GM19438 (cell line): ENCODE results near the gene VRK3.

Experiments
- ATAC-seq: cut with Tn5 transposase; IDR thresholded peaks from one replicate; pipeline ENCODE4 v1.9.1; 2021; ENCODE audit warnings: low read depth; ENCODE audit not compliant: unreplicated experiment

VRK3 gene

DNA sequence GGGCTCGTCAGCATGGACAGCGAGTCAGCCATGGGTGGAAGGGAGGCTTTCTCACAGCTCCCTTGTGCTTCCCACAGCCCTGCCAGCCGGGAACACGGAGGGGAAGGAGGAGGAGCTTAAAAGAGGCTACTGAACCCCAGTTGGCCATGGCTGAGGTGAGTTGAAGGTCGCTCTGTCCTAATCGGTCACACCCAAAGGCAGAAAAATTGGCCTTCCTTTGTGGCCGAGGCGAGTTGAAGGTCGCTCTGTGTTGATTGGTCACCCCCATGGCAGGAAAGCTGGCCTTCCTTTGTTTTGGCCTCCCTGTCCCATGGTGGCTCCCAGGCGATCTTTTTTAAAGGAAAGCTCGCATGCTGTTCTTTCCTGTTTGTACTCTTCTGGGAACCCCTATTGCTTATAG is 5.8 kb upstream of the VRK3 start:
- no peak for ATAC-seq

DNA sequence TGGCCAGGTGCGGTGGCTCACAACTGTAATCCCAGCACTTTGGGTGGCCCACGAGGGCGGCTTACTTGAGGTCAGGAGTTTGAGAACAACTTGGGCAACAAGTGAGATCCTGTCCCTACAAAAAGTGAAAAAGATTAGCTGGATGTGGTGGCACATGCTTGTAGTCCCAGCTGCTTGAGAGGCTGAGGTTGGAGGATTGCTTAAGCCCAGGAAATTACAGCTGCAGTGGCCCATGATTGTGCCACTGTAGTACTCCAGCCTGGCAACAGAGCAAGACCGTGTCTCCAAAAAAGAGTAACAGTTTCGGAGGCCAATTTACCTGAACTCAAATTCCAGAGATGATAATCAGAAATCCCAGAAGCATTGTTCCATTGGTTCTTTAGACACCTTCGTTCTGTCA is 5.1 kb upstream of the VRK3 start:
- no peak for ATAC-seq

DNA sequence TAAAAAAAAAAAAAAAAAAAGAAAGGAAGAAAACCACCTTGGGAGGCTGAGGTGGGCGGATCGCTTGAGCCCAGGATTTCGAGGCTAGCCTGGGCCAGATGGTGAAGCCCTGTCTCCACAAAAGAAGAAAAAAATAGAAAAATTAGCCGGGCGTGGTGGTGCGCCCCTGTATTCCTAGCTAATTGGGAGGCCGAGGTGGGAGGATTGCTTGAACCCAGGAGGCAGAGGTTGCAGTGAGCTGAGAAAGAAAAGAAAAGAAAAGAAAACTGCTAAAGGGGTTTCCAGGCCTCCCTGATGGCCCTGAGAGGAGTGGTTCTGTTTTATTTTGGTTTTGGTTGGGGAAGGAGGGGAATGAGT is 1.4 kb upstream of the VRK3 start:
- ATAC-seq, result no peak

DNA sequence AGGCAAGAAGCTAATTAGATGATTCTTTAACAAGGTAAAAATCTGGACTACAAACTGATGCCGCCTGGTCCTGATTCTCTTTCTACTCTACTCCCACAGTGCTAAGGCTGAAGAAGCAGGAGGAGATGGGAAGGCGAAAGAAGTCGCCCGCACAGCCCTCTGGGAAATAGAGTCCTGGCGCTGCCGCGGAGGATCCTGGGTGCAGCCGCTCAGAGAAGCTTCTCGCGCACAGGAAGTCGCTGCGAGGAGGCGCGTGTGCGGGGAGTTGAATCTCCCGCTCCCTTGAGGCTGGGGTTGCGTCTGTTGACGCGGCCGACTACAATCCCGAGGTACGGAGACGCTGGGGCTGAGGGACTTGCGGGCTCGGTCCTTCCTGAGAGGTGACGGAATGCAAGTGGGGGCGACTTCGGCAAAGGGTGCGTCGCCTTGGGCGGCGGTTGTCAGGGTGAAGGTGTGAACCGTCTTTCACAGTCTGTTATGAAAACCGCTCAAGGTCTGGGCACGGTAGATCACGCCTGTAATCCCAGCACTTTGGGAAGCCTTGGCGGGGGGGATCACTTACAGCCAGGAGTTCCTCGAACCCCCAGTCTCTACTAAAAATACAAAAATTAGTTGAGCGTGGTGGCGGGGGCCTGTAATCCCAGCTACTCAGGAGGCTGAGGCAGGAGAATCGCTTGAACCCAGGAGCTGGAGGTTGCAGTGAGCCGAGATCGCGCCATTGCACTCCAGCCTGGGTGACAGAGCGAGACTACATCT is 800 bp upstream of the VRK3 start, which contains the start of gene ZNF473:
Gene ZNF473 (plus strand): TSS at position 212 of the 756 bp plus-strand sequence. CDS start 5,078 bp downstream, outside the sequence.
- ATAC-seq, result peak; percentile 65

DNA sequence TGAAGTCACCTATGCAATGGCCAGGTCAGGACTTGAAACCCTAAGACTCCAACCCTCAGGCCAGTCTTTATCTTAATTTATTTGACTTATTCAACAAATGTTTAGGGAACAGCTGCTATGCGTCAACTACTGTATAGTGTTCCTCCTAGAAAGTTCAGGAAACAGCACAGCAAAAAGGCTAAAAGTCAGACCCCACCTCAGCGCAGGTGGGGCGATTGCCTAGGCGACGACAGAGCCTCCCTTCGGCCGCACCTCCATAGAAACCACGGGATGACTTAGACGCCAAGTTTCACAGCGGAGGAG is 502 bp downstream of the VRK3 start:
- no peak for ATAC-seq

DNA sequence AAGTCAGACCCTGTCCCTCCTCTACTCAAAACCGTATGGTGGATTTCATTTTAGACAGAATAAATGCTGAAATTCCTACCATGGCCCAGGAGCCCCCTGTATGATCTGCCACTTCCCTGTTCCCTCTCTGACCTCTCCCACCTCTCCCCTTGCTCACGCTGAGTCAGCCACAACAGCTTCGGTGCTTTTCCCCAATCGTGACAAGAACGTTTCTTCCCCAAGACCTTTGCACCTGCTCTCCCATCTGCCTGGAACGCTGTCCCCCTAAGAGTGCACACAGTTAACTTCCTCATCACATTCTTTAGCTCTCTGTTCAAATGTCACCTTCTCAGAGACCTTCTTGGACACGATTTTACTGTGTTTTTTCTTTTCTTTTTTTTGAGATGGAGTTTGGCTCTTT is 2.3 kb downstream of the VRK3 start:
- no peak for ATAC-seq

DNA sequence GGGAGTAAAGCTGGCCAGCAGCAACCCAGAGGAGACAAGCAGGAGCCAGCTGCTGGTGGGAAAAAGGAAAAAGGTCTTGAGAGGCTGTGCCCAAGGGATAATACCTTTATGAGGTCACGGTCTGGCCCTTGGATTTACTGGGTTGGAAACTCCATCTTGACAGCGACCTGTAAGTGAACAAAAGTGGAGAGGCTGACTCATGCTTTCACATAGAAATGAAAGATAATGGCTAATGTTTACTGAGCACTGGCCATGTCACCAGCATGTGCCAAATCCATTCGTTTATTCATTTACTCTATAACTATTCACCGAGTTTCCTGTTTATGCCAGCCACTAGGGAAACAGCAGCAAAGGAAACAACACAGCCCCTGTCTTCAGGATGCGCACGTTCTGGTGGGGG is 4.7 kb downstream of the VRK3 start:
- ATAC-seq, result no peak

DNA sequence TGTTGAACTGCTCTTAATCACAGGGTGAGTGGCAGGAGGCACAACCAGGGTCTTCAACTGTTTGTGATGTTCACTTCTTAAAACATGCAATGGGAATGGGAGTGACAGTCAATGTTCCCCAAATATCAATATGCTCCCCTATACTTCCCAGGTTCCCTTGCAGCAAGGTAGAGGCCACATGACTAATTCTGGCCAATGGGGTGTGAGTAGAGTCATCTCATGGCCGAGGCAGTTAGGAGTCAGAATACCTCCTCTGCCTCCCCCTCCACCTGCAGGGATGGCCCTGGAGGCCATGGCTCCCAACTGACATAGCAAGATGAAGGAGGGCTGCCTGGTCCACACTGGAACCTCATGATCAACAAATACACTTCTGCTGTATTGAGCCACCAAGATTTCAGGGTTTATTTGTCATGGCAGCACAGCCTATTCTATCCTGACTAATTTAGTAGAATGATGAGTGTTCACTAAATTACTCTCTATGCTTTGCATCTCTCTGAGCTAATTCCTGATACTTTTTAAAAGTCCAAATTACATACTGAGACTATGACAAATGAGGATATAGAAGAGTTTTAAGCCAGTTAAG is 8.9 kb downstream of the VRK3 start:
- ATAC-seq, result no peak

DNA sequence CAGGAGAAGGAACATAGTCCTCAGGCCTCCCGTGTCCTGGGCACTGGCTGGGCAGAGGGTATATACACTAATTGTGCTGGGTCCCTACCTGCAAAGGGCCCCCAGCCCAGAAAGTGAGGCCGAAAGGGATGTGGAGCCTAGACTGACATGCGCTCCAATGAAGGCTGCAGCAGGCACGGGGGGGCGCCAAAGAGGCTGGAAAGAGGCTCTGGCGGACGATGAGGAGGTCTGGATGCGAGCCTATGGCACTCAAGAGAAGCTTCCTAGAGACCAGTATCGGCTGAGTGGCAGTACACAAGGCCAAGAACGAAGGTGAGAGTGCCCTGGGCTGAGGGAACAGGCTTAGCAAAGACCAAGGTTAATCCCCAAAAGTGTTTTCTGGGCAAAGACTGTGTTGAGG is 16.6 kb downstream of the VRK3 start:
- ATAC-seq, result no peak

DNA sequence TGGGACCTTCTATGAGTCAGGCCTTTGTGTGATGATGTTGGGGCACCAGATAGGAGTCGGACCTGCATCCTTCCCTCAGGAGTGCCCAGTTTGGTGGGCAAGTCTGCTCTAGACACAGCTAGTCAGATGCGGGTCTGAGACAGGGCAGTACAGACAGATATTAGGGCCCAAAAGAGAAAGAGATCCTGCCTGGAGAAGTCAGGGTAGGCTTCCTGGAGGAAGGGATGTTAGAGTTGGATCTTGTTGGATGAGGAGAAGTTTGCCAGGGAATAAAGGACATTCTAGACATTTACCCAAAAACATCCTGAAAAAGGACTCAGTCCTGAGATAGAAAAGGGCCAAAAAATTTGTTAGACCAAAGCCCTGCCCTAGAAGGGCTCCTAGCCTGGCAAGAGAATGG is 17.2 kb downstream of the VRK3 start:
- ATAC-seq, result no peak

DNA sequence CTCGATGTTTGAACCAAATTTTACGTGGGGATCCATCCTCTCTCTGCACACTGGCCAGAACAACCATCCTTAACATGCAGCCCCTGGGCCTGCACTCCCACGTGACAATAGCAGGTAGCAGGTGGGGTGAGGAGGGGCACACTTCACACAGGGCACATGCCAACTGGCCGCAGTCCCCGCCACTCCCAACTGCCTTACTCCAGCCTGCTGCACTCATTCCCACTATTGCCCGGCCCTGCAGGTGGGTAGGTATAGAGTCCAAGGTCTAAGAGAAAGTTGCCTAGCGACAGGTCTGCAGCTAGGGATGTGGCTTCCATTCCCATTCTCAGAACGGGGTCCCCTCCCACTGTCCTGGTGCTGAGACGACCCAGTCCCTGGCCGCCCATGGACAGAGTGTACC is 18.0 kb downstream of the VRK3 start:
- no peak for ATAC-seq

DNA sequence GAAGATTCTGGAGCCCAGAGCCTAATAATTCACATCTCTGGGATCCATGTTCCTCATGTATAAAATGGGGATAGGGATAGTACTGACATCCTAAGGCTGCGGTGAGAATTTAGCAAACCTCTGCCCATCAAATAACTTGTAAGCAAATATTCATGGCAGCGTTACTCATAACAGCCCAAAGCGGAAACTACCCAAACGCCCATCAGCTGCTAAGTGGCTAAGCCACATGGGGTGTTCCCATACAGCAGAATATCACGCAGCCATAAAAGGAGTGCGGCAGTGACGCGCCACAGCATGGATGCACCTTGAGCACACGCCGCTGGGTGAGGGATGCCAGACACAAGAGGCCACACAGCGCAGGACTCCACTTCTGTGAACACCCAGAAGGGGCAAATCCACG is 19.7 kb downstream of the VRK3 start:
- ATAC-seq, result no peak

DNA sequence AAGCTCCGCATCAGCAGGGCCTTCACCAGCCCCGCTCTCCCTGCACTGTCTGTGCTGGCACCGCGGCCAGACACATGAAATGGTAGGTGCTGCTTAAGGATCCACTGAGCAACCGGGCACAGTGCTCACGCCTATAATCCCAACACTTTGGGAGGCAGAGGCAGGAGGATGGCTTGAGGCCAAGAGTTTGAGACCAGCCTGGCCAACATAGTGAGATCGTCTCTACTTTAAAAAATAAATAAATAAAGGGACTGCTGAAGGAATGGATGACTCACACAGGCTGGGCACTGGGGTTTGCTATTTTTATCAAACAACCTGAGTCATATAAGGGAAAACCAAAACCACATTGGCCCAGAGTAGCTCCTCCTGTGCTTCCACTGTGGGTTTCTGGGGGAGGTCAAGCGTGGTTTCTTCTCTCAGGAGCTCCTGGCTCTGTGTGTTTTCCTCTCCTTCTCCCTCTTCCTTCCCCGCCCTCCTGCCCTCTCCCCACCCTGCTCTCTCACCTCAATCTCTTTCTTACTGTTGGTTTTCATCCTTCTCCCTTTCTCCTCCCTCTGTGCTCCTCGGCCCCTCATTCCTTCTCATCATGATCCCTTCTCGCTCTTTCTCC is 21.3 kb downstream of the VRK3 start:
- no peak for ATAC-seq

DNA sequence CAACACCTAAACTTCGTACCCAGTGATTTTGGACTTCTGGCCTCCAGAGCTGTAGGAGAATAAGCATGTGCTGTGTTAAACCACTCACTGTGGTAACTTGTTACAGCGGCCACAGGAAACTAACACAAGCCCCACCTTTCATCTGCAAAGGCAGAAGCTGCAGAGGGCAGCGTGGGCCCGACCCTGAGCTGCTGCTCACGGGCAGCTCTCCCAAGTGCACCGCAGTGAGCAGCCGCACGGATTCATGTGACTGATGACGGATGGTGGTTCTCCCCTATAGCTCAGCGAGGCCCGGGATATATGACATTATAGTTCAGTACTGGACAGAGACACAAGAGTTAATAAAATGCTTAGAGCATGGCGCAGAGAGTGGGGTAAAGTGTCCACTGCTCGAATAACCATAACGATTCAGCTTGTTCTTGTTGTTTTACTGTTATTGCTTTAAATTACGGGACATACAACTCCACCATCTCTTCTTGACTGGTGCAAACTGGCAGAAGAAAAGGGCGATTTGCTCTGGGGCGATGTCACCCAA is 21.9 kb downstream of the VRK3 start:
- no peak for ATAC-seq

DNA sequence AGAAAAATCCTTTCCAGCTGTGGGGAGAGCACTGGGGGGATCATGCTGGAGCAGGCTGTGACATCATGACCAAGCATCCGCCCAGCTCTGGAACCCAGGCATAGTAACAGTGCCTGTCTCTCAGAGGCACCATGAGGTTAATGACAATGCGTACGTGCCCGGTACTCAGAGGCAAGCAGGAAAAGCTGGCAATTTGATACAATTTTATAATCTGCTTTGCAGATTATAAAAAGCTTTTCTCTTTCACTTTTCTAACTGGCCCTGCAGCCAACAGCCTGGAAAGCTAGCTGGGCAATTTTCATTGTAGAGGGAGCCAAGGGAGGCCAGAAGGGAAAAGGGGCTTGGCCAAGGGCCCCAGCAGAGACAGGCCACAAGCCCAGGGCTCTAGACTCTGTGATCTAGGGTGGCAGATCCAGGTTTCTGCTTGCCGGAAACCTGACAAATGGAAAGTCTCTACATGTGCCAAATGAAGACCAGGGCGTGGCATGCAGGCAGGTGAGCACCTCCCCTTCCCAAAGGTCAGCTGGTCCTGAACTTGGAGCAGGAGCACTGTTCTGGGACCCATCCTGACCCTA is 22.7 kb downstream of the VRK3 start:
- no peak for ATAC-seq

DNA sequence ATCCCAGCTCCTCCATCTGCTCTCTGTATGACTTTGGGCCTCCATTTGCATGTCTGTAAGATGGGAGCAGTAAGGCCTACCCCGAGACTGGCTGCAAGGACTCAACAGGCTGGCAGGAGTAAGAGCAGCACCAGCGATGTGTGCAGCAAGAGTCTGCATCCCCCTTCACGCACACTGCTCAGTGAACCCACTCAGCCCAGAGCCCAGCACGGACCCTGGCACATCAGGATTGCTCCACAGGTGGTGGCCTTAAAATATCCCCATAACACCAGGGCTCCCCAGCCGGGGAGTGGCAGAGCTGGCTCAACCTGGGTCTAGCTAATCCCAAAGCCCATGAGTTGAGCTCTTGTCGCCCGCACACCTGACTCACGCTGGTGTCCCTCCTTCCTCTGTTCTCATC is 23.4 kb downstream of the VRK3 start:
- no peak for ATAC-seq

DNA sequence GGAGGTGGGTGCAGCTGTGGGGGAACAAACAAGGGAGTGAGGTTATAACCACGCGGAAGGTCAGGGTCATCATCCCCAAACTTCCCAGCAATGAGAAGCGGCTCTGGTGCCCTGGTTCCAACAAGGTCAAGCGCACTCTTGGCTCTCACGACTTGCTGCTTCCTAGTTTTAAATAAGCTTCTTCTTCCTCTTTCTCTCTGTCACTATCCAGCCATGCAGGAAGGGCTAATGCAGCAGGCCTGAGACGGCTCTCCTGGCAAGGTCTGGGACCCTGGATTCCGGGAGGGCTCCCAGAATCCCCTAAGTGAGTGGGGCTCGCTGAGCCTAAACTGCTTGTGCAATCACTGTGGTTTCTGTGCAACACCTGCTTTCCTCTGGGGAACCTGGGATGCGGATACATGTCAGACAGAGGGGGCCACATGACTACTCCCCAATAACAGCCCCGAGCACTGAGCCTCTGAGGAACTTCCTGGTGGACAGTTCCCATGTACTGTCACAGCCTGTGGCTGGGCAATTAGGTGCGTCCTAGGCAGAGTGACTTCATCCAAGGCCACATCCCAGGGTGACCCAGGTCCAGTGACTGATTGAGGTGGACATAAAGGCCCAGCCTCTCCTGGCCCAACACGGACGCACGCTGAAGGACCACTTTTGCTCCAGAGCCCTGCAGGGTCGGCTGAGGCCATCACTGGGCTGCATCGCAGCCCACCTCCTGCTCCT is 24.2 kb downstream of the VRK3 start:
- ATAC-seq, result no peak

DNA sequence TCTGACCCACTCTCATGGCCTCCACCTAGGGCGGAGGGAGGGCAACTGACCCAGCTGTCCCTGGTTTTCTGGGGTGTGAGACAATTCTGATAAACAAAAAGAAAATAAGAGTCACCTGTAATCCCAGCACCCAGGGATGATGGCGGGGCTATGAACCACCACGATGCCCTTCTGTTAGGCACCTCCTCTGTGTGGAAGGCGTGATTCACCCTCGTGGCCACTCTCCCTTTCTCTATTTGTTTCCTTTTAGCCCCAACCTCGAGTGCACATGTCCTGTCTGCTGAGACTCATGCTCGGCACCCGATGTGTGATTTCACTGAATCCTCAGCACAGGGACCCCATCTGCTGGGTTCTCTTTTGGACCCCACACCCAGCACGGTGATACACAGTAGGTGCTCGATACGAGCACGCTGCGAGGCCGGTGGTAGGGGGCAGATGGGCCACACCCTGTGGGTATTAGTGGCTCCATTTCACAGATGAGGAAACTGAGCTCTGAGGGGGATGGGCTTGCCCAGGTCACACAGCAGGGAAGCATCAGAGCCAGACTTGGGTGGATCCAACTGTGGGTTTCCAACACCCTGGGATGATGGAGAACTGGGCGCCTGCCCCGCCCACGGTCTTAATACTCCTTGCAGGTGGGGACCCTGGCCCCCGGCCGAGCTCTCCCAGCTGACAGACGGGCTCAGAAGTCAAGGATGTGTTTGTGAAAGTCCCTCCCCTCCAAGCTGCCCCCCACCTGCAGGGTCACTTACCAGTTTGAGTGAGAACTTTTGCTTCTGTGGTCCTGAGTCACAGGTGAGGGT is 24.9 kb downstream of the VRK3 start:
- ATAC-seq, result no peak

DNA sequence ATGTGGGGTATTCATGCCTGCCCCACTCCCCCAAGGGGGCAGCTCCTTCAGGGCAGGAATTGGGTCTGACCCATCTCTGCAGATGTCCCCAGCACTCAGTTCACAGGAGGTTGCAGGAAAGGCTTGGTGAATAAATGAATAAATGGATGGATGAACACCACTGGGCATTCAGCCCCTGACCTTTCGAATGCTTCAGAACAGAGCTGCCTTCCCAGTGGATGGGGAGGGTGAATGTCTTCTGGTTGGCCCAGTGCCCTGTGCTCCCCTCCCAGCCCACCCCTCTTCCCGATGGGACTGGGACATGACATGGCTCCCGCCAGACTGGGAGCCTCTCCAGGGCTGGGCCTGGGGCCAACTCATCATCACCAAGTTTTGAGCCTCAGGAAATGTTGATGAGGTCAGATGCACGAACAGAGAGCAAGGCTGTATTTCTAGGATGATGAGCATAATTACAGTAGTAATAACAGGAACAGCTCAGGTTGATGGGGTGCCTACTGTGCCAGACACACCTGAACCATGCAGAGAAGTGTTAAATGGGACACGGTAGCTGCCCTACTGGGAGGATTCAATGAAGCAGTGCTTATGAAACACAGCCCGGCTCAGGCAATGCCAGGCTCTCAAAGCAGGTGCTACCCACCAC is 25.7 kb downstream of the VRK3 start:
- no peak for ATAC-seq

DNA sequence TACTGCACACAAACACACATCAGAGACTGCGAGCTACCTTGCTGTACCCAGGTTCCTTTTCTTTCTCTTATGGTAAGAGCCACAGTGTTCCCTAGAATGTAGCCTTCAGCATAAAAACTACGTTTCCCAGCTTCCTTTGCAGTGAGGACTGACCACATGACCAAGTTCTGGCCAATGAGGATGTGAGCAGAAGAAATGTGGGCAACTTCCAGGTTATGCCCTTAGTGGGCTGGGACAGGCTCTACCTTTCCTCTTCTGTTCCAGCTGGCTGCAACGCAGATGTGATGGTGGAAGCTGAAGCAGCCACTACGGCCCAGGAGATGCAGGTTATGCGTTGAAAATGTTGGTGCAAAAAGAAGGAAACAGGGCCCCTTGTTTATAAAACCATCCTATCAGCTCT is 27.5 kb downstream of the VRK3 start:
- no peak for ATAC-seq
